COLO668 (cell line): ENCODE measurements around the gene ODC1.
"Not testable (repeated sequence)": the region's sequence is repeated elsewhere in the genome, so short reads cannot be mapped to it uniquely, and the experiment has no call there.

Source experiments
- DNase-seq: peaks from one replicate; lab custom pipeline; 2025; ENCODE audit not compliant: unreplicated experiment; lab: John Stamatoyannopoulos, UW

Gene ODC1

GRCh38 chr2:10478916-10479315 lies 30.8 kb upstream of the ODC1 start:
- DNase-seq: peak; percentile 14

- DNase-seq: no peak
Observed at GRCh38 chr2:10478298-10478625, 30.1 kb upstream of the ODC1 start.

GRCh38 chr2:10477443-10478297 lies 29.5 kb upstream of the ODC1 start:
- DNase-seq: peak; percentile 17

- DNase-seq: no peak
Observed at GRCh38 chr2:10476723-10477442, 28.8 kb upstream of the ODC1 start.

GRCh38 chr2:10475811-10476660 lies 27.9 kb upstream of the ODC1 start:
- no peak for DNase-seq

GRCh38 chr2:10475221-10475722 lies 27.1 kb upstream of the ODC1 start:
- DNase-seq: no peak

DNA sequence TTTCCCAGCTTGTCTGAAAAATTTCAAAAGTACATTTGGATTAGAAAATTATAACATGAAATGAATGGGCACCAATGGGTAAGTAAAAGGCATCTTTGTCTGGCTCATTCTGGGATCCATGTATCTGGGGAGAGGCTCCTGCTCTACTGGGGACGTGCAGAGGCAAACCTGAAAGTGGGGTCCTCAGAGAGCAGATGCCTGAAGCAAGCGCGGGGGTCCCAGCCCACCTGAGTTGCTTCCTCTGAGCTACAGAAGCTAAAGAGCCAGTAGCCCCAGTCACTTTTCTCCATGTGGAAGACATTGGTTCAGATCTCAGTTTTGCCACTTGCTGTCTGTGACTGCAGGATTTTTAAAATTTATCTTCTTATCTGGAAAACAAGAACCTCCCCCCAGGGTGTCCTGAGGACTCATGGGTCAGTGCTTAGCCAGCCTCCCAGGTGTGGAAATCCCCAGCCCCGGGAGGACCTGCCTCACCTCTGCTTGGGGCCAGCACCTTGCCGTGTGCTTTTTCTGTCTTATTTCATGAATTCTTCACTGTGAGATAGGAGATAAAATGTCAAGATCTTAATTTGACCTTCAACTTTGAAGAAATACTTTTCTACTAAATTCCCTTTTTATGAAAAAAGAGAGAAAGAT lies 25.1 kb upstream of the ODC1 start:
- DNase-seq: no peak

DNA sequence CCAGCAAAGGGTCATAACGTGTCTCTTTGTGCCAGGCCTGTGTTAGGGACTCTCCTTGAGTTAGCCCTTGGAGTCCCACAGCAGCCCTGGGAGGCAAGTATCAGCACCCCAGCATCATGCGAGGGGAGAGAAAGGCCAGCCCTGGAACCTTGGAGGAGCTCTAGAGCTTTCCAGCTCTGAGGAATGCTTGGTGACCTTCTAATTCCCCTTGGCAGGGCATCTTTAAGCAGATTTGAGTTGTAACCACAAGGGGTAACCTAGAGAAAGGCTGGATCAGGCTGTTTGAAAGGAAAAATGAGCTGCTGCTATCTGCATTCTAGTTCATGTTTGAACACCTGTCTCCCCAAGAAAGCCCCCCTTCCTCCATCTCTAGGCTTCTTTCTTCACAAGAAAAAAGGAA lies 23.8 kb upstream of the ODC1 start:
- no peak for DNase-seq

- no peak for DNase-seq
Observed at GRCh38 chr2:10471046-10471571, 23.0 kb upstream of the ODC1 start.

DNA sequence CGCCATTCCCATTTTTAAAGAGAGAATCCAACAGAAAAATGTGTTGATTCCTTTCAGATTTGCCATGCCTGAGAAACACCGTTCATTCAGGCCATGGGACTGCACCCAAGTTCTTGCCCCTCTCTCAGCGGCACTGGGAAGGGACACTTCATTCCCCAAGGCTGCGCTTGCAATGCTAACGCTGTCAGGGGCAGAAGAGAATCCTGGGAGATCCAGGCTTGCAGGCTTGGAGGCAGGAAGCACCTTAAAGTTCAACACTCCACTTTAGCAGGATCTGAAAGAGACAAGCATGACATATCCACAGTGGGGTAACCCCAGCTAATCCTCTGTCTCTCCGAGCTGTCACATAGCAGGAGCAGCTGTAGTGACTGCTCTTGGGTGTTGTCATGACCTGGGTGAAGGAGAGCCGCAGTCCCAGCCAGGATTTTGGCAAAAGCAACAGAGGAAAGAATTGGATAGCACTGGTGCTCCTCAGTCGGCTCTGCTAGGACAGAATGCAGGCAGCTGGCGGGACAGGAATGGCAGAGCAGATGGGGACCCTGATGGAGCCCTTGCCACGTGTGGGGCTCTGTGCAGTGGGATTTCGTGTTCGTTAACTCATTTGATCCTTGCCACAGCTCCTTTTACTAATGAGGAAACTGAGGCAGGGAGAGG lies 22.0 kb upstream of the ODC1 start:
- DNase-seq: no peak

DNA sequence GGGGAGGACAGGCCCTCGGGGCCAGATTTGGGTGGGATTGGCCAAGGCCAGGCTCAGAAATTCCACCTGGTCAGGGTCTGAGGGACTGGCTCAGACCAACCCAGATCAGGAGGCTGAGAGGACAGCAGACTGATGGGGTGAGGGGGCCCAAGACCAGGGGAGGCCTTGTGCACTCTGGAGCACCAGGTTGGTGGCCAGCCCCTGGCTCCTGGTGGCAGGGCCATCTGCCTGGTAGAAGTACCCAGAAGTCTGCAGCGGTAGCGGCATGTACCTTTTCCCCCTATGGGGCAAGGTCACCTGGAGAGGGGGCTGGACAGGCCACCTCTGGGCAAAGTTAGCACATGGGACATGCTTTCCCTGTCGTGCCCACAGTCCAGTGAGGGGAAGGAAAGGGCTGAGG lies 21.2 kb upstream of the ODC1 start:
- no peak for DNase-seq

- DNase-seq: no peak
Observed at GRCh38 chr2:10467401-10467800, 19.3 kb upstream of the ODC1 start.

DNA sequence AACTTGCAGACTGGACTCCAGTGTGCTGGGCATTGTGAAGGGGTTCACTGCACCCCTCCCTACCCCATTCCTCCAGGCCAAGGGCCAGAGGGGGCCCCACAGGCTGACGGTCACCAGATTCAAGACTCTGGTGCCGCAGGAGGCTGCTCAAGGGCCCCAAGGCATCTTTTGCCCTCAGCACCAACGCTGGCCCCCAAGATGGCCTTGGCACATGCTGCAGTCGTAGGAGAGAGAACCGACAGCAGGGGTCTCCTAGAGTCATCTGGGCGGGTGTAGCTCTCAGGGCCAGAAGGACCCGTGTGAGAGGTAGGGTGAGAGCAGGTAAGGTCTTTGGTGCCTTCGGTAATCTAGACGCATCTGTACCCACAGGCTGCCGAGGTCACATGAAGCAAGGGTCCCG lies 18.7 kb upstream of the ODC1 start:
- DNase-seq: no peak

DNA sequence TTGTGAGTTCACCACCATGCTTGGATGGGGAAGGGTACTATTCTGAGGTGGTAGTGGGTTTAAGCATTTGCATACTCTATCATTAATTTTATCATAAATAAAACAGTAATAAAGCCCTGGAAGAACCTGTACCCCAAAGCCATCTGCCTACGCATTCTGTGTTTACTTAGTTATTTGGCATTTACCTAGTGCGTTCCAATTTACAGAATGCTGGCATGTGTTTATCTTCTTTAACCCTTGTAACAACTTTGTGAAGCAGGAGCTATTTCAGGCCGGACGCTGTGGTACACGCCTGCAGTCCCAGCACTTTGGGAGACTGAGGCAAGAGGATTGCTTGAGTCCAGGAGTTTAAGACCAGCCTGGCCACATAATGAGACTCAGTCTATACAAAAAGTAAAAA lies 17.8 kb upstream of the ODC1 start:
- no peak for DNase-seq

DNA sequence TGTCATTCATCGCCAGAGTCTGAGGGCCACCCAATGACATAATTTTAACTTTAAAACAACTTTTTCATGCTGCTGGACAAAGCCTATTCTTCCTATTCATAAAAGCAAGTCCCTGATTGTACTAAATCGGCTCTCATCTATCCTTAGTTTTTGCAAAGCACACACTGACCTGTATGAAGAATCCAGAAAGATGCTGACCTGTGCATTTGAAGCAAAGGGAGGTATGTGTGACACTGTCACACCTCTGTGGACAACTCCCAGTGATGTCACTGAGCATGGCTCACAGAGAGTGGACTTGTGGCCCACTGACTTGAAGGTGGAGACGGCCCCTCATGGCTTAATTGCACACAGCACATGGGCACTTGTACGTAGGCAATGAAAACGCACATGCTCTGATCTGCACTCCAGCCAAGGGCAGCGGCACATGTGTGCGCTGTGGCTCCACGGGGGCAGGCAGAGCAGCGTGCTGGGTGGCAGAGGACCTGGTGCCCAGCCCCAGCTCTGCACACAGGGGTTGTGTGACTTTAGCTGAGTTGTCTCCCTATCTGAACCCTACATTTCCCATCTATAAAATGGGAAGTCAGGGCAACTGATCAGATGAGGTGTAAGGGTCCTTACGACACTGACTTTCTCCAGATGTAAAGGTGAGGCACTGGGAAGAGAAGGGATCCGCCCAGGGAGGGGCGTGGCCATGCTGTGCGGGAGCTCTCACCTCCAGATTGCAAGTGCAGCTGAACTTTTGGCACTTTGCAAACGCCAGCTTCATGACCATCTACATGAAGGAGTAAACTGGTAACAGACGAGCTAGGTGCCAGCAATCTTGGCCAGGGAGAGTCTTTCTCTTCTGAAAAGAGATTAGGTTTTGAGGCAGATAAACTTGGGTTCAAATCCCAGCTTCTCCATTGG lies 14.3 kb upstream of the ODC1 start:
- DNase-seq: no peak

- no peak for DNase-seq
Observed at GRCh38 chr2:10460366-10460796, 12.3 kb upstream of the ODC1 start.

- DNase-seq: no peak
Observed at GRCh38 chr2:10457846-10458598, 9.9 kb upstream of the ODC1 start.

GRCh38 chr2:10457195-10457594 lies 9.1 kb upstream of the ODC1 start:
- DNase-seq: not testable (repeated sequence)
